ENCODE results near the gene KBTBD2.
"Not testable (repeated sequence)": the region's sequence is repeated elsewhere in the genome, so short reads cannot be mapped to it uniquely, and the experiment has no call there.

KBTBD2 gene

GRCh38 chr7:32891043-32891799 is at the start of gene KBTBD2:
TSS of gene KBTBD2 (minus strand) at chr7:32891760. CDS start at chr7:32879604, 12,156 bp downstream.
- peak; percentile 85 for DNase-seq (ENCODE audit: low read depth, low spot score)

DNA sequence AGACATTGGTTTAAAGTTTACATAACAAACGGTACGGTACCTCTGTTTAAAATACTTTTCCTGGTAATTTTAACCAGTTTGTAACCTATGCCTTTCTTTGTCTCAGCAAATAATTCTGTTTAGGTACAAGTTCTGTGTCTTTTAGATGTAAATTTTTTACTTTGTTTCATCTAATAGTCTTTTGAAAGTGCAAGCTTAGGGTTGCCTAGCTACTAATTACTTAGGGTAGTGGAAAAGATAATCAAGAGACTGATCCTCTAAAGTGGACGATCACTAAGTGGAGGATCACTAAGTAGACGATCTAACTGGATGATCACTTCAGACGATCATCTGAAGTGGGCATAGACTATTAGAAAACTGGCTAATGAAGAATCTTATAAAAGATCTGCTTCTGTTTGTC is 49.6 kb upstream of the KBTBD2 start:
- DNase-seq (ENCODE audit: low read depth, low spot score) = no peak

DNA sequence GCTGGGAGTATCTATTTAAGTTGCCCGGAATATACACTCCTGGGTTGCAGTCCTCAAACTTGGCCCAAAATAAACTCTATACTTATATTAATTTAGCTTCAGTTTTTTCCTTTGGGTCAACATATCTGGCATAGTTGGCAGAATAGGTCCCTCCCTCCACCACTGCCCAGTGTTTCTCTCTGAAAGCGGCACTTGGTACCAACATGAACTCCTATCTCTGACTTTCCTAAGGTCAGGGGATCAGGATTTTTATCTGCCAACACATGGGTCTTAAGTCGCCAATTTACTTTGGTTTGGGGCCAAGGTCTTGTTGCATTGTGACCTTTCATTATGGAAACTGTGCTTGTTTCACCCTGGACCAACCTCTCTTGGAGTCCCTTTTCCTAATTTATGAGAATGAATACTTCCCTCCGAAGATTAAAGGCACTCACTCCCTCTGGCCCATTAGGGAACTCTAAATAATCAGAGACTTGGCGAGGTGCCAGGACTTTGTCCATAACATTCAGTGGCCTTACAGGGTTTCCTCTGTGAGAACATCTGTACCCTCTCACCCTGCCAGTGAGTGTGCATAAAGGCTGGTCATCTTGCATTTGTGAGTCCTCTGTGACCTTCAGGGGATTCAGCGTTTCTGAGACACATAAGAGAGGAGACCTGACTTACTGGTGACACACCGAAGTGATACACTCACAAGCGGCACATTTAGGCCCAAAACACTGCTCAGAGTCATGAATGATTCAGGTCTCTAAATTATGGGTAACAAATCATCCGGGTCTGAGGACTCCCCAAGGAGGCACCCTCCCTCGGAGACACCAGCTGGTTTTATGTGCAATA is 46.0 kb upstream of the KBTBD2 start:
- no peak for DNase-seq (ENCODE audit: low read depth, low spot score)

DNA sequence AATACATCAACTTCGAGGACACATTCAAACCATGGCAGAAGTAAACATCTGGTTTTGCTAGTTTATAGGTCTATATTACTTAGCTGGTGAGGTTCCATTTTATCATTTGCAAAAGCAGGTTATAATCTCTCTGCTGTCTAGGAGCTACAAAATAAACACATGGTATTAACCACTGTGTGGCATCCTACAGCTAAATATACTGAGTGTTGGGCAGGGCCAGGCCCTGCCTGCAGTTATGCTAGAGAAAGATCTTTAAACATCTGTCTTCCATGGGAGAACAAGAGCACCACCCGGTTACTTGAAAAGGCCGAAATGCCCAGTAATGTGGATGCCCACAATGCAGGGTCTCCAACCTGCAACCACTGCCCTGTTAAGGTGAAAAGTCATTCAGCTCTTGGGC is 45.1 kb upstream of the KBTBD2 start:
- no peak for DNase-seq (ENCODE audit: low read depth, low spot score)

GRCh38 chr7:32935558-32935957 is 44.0 kb upstream of the KBTBD2 start:
- no peak for DNase-seq (ENCODE audit: low read depth, low spot score)

- DNase-seq (ENCODE audit: low read depth, low spot score) = no peak
These were observed 38.8 kb upstream of the KBTBD2 start for GRCh38 chr7:32930378-32930777.

- no peak for DNase-seq (ENCODE audit: low read depth, low spot score)
These were observed 38.0 kb upstream of the KBTBD2 start for GRCh38 chr7:32929430-32930143.

GRCh38 chr7:32928785-32929298 is 37.3 kb upstream of the KBTBD2 start:
- no peak for DNase-seq (ENCODE audit: low read depth, low spot score)

DNA sequence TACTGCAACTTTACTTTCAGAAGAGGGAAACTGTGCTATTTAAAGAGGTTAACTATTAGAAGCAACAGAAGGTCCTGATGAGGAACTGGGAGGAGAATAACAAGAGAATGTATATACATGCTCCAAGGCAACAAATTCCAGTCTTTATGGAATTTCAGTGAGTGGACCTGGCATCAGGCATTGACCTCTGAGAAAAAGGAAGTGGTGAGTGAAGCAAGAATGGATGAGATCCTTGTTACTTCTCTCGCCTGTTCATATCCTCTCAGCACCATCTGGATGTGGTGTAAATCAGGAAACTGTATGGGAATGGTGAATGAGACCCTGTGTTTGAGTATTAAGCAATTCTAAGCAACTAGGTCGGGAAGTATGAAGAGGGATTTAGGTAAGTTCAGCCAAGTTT is 30.3 kb upstream of the KBTBD2 start:
- DNase-seq (ENCODE audit: low read depth, low spot score) = no peak

DNA sequence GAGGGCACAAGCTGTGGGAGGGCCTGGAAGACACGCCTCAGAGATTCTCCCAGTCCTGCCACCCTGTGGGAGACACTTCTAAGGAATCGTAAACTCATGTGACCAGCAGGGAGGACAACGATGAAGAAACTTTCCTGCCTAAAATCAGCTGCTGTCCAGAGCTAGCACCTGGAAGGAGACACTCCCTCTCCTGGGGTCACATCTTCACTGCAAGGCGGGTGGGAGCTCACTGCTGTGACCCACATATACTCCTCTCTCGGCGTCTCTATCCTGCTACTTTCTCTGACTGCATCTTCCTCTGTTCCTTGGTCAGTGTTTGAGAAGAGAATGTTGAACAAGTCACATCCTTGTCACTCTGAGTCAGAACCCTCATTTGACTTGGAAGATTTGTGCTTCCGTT is 25.4 kb upstream of the KBTBD2 start:
- DNase-seq (ENCODE audit: low read depth, low spot score) = not testable (repeated sequence)

GRCh38 chr7:32916006-32916405 is 24.4 kb upstream of the KBTBD2 start:
- DNase-seq (ENCODE audit: low read depth, low spot score) = no peak

DNA sequence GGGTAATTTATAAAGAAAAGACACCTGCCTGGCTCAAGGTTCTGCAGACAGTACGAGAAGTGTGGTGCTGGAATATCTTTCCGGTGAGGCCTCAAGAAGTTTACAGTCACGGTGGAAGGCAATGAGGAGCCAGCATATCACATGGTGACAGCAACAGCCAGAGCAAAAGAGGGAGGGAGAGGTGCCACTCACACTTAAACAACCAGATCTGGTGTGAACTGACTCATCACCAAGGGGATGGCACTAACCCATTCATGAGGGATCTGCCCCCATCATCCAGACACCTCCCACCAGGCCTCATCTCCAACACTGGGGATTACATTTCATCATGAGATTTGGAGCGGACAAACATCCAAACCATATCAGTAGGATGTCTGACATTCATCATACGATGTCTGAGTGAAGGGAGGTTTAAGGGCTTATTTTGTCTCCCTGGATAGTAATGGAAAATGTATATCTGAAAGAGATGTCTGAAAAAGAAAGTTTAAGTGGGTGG is 23.5 kb upstream of the KBTBD2 start:
- DNase-seq (ENCODE audit: low read depth, low spot score) = no peak

DNA sequence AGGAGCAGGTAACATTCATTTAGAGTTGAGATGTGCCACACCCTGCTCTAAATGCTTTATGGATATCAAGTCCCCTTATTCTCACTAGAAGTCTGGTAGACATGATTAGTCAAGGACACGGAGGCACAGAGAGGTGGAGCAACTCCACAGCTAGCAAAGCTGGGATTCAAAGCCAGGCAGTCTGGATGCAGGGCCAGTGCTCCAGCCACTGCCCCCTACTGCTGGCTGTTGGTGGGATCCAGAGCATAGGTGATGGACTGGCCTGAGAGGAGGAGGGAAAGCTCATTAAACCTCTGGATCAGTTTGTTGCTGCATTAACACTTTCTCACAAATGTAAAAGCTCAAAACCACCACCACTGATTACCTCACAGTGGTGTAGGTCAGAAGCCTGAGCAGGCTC is 22.6 kb upstream of the KBTBD2 start:
- no peak for DNase-seq (ENCODE audit: low read depth, low spot score)

DNA sequence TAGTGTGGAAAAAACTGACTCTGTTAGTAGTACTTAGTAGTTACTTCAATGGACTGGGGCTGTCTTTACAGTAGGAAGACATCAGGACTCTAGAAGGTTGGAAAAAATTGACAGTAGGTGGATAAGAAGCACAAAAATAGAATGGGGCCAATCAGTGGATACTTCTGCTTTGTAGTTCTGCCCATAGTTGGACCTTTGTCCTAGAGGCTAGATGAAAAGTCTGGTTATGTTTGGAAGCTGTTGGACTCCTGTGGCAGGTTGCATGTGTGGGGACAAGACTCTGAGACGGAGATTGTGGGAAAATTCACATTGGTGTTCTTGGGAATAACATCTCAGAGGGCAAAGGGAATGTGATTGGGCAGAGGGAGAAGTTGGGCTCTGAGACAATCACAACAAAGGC is 18.6 kb upstream of the KBTBD2 start:
- DNase-seq (ENCODE audit: low read depth, low spot score) = no peak

- DNase-seq (ENCODE audit: low read depth, low spot score) = peak; percentile 91
These were observed 13.7 kb upstream of the KBTBD2 start for GRCh38 chr7:32905175-32905662.

DNA sequence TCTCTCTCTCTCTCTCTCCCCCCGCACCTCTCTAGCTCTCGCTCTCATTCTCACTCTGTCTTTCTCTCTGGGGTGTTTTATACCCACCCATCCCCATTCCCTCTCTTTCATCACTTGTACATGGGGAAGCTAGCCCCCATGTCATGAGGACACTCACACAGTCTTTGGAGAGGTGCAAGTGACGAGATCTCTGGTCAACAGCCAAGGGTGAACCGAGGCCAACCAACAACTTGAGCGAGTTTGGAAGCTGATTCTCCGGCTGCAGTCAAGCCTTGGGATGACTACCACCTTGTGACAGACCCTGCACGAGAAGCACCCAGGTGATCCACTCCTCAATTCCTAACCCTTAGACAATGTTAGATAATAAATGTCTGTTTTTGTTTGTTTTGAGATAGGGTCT is 10.1 kb upstream of the KBTBD2 start:
- no peak for DNase-seq (ENCODE audit: low read depth, low spot score)

DNA sequence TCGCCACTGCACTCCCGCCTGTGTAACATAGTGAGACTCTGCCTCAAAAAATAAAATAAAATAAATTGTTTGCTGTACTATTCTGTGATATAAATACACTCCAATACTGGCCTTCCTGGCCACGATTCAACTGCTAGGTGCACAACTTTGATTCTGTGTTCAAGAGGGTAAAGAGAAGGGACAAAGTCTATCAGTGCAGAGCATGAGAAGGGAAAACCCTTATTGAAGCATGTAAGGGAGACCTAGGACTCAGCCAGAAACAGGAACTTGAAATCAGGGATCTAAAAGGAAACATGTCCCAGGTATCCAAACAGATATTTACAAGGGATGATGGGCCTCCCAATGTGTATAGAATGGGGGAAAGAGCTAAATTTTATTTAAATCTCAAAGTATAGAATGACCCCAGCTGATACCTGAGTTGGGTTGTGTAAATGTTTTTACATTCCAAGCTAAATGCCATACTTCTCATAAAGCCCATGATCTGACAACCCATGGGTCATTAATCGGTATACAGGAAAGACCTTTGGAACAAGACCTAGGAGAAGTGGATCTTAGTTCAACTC is 9.0 kb upstream of the KBTBD2 start:
- no peak for DNase-seq (ENCODE audit: low read depth, low spot score)

DNA sequence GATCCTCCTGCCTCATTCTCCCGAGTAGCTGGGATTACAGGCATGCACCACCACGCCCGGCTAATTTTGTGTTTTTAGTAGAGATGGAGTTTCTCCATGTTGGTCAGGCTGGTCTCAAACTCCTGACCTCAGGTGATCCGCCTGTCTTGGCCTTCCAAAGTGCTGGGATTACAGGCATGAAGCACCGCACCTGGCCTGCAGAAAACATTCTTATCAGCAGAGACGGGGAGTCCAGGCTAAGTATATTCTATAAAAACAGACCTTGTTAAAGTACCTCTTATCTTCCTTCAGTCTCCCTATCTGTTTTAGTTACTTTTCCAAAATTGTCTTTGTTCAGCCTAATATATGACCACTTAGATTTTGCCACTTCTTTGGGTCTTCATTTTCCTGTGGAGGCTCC is 5.8 kb upstream of the KBTBD2 start:
- DNase-seq (ENCODE audit: low read depth, low spot score) = not testable (repeated sequence)

DNA sequence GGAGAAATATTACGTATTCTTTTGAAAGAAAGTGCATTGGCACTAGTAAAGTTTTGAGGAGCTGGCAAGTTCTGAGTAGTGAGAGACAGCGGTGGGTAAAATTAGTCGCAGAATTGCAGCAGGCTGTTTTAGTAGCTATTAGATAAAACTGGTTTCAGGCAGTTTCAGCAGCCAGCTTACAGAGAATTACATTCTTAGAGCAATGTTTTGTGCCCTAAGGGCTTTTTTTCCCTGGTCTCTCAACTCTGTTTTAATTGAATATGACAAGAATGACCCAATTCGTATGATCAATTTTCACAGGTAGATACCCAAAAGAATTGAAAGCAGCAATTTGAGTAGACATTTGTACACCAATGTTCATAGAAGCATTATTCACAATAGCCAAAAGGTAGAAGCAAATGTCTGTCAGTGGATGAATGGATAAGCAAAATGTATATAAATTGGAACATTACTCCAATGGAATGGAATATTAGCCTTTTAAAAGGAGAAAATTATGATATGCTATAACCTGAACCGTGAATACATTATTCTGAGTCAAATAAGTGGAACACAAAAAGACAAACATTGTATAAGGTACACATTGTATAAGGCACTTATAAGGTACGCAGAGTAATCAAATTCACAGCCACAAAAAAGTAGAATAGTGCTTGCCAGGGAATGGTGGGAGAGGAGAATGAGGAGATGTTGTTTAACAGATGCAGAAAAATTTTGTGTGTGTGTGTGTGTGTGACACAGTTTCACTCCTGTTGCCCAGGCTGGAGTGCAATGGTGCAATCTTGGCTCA is 5.2 kb upstream of the KBTBD2 start:
- DNase-seq (ENCODE audit: low read depth, low spot score) = no peak

DNA sequence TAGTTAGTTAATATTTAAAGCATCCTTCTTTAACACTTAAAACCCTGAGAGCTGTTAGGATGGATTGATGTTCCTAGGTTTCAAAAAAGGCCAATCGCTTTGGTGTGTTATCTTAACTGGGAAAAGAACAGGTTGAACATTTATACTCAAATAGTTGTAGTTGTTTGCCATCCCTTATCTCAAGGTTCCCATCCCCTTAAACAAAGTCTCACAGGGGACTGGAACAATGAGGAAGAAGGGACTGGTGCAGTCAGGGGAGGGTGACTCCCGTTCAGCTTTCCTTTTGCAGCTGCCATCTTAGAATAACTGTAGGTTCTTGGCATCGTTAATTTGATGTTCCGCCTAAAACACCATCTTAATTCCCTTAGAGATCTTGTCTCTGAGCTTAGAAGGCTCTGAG is 2.6 kb upstream of the KBTBD2 start:
- DNase-seq (ENCODE audit: low read depth, low spot score) = no peak

GRCh38 chr7:32893722-32894121 is 2.2 kb upstream of the KBTBD2 start:
- no peak for DNase-seq (ENCODE audit: low read depth, low spot score)
